Measurements from ENCODE around the gene NUDT15. TPM values are rescaled to one million over a fixed set of nuclear protein-coding genes. Genes with fewer than 3 reads are reported as not detected.

NUDT15 gene
- total RNA-seq, 1 donor from 2014 or later = 13.2 TPM

DNA sequence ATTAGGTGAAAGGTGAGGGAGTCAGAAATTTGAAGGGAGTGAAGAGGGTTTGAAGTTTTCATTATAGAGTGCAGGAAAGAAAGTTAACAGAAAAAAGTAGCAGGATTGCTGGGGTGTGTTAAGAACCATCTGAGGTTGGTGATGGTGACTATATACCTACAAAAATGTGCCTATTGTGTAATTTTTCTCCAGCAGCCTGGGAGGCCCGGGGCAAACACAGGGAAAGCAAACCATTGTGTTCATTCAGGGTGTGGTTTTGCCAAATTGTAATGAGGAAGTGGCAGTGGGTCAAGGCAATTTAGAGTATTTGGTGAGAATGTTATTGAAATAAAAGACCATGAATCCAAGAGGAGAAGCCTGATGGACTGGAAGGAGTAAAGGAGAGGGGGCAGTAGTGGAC is 28.2 kb upstream of the NUDT15 start:
- intact Hi-C loops (cut with micrococcal nuclease) = no loop called here

DNA sequence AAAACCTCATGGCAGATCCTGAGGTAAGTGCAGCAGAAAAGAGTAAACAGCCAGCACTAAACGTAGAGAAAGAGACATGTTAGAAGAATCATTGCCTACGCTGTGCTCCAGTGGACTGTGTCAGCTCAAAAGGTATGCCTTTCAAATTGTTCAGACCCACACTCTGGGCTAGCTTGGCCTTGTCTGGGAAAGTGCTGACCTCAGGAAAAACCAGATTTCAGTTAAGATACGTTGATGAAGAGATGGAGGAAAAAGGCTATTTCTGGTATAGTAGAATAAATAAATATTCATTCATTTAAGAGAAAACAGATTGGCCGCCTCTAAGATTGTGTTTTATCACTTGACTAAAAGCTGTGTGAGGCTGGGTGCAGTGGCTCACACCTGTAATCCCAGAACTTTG is 26.8 kb upstream of the NUDT15 start:
- TF ChIP-seq, protein P1, sequence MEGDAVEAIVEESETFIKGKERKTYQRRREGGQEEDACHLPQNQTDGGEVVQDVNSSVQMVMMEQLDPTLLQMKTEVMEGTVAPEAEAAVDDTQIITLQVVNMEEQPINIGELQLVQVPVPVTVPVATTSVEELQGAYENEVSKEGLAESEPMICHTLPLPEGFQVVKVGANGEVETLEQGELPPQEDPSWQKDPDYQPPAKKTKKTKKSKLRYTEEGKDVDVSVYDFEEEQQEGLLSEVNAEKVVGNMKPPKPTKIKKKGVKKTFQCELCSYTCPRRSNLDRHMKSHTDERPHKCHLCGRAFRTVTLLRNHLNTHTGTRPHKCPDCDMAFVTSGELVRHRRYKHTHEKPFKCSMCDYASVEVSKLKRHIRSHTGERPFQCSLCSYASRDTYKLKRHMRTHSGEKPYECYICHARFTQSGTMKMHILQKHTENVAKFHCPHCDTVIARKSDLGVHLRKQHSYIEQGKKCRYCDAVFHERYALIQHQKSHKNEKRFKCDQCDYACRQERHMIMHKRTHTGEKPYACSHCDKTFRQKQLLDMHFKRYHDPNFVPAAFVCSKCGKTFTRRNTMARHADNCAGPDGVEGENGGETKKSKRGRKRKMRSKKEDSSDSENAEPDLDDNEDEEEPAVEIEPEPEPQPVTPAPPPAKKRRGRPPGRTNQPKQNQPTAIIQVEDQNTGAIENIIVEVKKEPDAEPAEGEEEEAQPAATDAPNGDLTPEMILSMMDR (IDR thresholded peaks at IDR 0.05; ENCODE audit: borderline replicate concordance) = no peak
- Histone ChIP-seq H3K4me3 (no peak overlapping the region), H3K9me3 (replicated peaks) (no peaks in the 10 kb centered on the region), H3K27me3 (ENCODE audit: low read depth) (no peaks in the 10 kb centered on the region), H3K4me1 (peaks cover 3% of the 10 kb centered on the region), H3K36me3 (peaks cover 4% of the 10 kb centered on the region), H3K27ac (replicated peaks) (no peak overlapping the region)
- DNase-seq = no peak
- intact Hi-C loops (cut with micrococcal nuclease) = no loop called here

More for the DNA sequence above, 28.2 kb upstream of the NUDT15 start:
- Histone ChIP-seq H3K9me3 (replicated peaks) (no peaks in the 10 kb centered on the region), H3K4me1 (peaks cover 3% of the 10 kb centered on the region), H3K36me3 (peaks cover 4% of the 10 kb centered on the region), H3K27ac (replicated peaks) (no peak overlapping the region), H3K27me3 (ENCODE audit: low read depth) (no peaks in the 10 kb centered on the region), H3K4me3 (no peak overlapping the region)
- DNase-seq = no peak
- TF ChIP-seq, protein P1 (IDR thresholded peaks at IDR 0.05; ENCODE audit: borderline replicate concordance) = no peak

DNA sequence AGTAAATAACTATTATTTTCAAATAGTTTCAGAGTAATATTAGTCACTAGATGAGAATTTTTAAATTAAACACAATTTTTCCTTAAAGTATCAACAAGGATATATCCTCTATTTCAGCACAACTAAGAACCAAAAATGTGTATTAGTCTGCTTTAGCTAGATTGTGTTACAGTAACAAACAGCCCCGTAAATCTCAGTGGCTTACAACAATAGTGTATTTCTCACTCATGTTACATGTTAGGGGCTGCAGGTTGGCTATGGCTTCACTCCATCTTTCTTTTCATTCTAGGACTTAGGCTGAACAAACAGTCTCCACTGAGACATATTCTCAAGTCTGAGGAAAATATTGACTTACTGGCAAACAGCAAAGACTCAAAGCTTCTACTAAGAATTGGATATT is 24.9 kb upstream of the NUDT15 start:
- Histone ChIP-seq H3K36me3 (peaks cover 4% of the 10 kb centered on the region), H3K27me3 (ENCODE audit: low read depth) (no peaks in the 10 kb centered on the region), H3K27ac (replicated peaks) (no peak overlapping the region), H3K4me3 (no peak overlapping the region), H3K4me1 (peaks cover 3% of the 10 kb centered on the region), H3K9me3 (replicated peaks) (no peaks in the 10 kb centered on the region)
- intact Hi-C loops (cut with micrococcal nuclease) = no loop called here
- TF ChIP-seq, protein P1 (IDR thresholded peaks at IDR 0.05; ENCODE audit: borderline replicate concordance) = no peak
- DNase-seq = no peak

DNA sequence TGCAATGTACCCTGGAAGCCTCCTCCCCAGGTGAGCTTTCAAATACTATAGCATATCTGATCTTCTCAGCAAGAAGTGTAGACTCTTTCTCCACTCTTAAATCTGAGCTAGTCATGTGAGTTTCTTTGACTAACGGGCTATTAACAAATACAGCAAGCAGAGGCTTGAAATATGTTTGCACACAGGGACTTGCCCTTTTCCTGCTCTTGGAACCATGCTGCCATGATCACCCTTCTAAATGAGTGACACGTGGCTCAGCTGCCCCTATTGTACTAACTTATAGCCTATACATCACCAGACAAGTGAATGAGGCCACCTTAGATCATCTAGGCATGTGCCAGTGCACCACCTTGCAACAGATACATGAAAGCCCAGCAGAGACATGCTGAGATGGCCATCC is 23.2 kb upstream of the NUDT15 start:
- Histone ChIP-seq H3K4me3 (no peak overlapping the region), H3K4me1 (peaks cover 2% of the 10 kb centered on the region), H3K9me3 (replicated peaks) (no peaks in the 10 kb centered on the region), H3K27ac (replicated peaks) (no peak overlapping the region), H3K27me3 (ENCODE audit: low read depth) (no peaks in the 10 kb centered on the region), H3K36me3 (peaks cover 4% of the 10 kb centered on the region)
- intact Hi-C loops (cut with micrococcal nuclease) = no loop called here
- TF ChIP-seq, protein P1 (IDR thresholded peaks at IDR 0.05; ENCODE audit: borderline replicate concordance) = no peak
- DNase-seq = no peak

DNA sequence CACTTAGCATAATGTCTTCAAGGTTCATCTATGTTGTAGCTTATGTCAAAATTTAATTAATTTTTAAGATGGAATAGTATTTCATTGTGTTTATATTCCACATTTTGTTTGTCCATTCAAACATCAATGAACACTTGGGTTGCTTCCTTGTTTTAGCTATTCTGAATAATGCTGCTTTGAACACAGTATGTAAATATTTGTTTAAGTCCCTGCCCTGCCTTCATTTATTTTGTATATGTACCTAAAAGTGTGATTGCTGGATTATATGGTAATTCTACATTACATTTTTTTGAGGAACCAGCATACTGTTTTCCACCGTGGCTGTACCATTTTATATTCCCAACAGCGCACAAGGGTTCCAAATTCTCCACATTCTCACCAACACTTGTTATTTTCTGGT is 18.9 kb upstream of the NUDT15 start:
- DNase-seq = no peak
- intact Hi-C loops (cut with micrococcal nuclease) = no loop called here
- H3K9me3 ChIP-seq (replicated peaks) = peaks cover 4% of the 10 kb centered on the region

More for the DNA sequence above, 18.9 kb upstream of the NUDT15 start:
- TF ChIP-seq, protein P1 (IDR thresholded peaks at IDR 0.05; ENCODE audit: borderline replicate concordance) = no peak
- Histone ChIP-seq H3K4me1 (no peaks in the 10 kb centered on the region), H3K4me3 (no peak overlapping the region), H3K36me3 (no peaks in the 10 kb centered on the region), H3K27ac (replicated peaks) (no peak overlapping the region), H3K27me3 (ENCODE audit: low read depth) (no peaks in the 10 kb centered on the region)
